Endothelial cell of umbilical vein (primary cell): ENCODE results near the gene PTPRO. TPM values are rescaled to one million over a fixed set of nuclear protein-coding genes. Genes with fewer than 3 reads are reported as not detected.

Experiments
- BruUV-seq: library from RNA; stranded (reverse); fragments of 400-500 nt; replicated peaks from 2 replicates; lab custom pipeline; 2021; lab: Mats Ljungman, UMichigan
- CTCF ChIA-PET: fragments of 300-600, 350-600 bp; sonication (Branson Sonifier 250); formaldehyde crosslinking; loops from one replicate; lab custom pipeline; 2021; ENCODE audit warnings: antibody characterized with exemption, inconsistent platforms; lab: Charles Lee
- POLR2A ChIA-PET: fragments of 300-600, 350-600 bp; sonication (Branson Sonifier 250); formaldehyde crosslinking; loops from one replicate; lab custom pipeline; 2021; ENCODE audit warnings: antibody characterized with exemption, inconsistent platforms; lab: Charles Lee
- DNase-seq: peaks from one replicate; pipeline ENCODE4 v3.0.0-alpha.2; 2011; ENCODE audit warnings: low read depth, low spot score
- FAIRE-seq: peaks from 2 replicates; lab custom pipeline; 2011; peaks lifted over from hg19 to GRCh38; lab: Jason Lieb, UNC
- H2AFZ ChIP-seq: 2 replicates; pipeline ENCODE4 v1.6.0; 2012; ENCODE audit warnings: low read depth, low read length, control low read depth, inconsistent platforms
- H3K27ac ChIP-seq: 2 replicates; pipeline ENCODE4 v1.5.1; 2011; ENCODE audit warnings: low read depth, mild to moderate bottlenecking, control low read depth, low read length, moderate library complexity; ENCODE audit not compliant: insufficient read depth
- H3K27me3 ChIP-seq, 2 experiments: 2 replicates each; pipeline versions ENCODE4 v1.6.0 to v1.6.1; 2011; ENCODE audit warnings: low read length in 2 of 2, mixed read lengths in 1 of 2; ENCODE audit not compliant: control insufficient read depth in 2 of 2, insufficient read depth in 2 of 2
- H3K36me3 ChIP-seq, 2 experiments: 2 replicates in 1 of 2; 3 replicates in 1 of 2; pipeline ENCODE4 v1.5.1; 2011; ENCODE audit warnings: low read length in 2 of 2, mild to moderate bottlenecking in 1 of 2, moderate library complexity in 1 of 2; ENCODE audit not compliant: control insufficient read depth in 2 of 2, insufficient read depth in 2 of 2; ENCODE audit errors: extremely low read depth in 1 of 2
- H3K4me1 ChIP-seq: 3 replicates; pipeline ENCODE4 v1.5.1; 2011; ENCODE audit warnings: mild to moderate bottlenecking, low read length; ENCODE audit not compliant: control insufficient read depth, insufficient read depth; ENCODE audit errors: extremely low read depth
- H3K4me2 ChIP-seq: 2 replicates; pipeline ENCODE4 v1.6.1; 2011; ENCODE audit warnings: low read length, control low read depth, mixed read lengths; ENCODE audit not compliant: insufficient read depth
- H3K4me3 ChIP-seq, 3 experiments: fragments of 200-600 bp in 1 of 3; sonication (generic), shearing (Covaris generic) in 1 of 3; replicated peaks in 1 of 3; 2 replicates each; pipeline ENCODE4 v1.5.1; 2011 to 2016; ENCODE audit warnings: control low read depth in 3 of 3, low read length in 3 of 3, mild to moderate bottlenecking in 2 of 3, inconsistent platforms in 1 of 3, low read depth in 1 of 3, moderate library complexity in 1 of 3; ENCODE audit not compliant: insufficient read depth in 1 of 3
- H3K79me2 ChIP-seq: 2 replicates; pipeline ENCODE4 v1.6.0; 2012; ENCODE audit warnings: low read length, inconsistent platforms; ENCODE audit not compliant: control insufficient read depth, insufficient read depth
- H3K9ac ChIP-seq: replicated peaks from 2 replicates; pipeline ENCODE3; 2011; ENCODE audit warnings: low read length, control low read depth; ENCODE audit not compliant: insufficient read depth; ENCODE audit errors: extremely low read depth
- H3K9me1 ChIP-seq: replicated peaks from 3 replicates; pipeline ENCODE4 v1.6.0; 2011; ENCODE audit warnings: mild to moderate bottlenecking, low read length; ENCODE audit not compliant: control insufficient read depth, insufficient read depth; ENCODE audit errors: extremely low read depth
- H3K9me3 ChIP-seq: replicated peaks from 2 replicates; pipeline ENCODE4 v1.5.1; 2012; ENCODE audit warnings: low read length, inconsistent platforms; ENCODE audit not compliant: control insufficient read depth, insufficient read depth
- H4K20me1 ChIP-seq: replicated peaks from 2 replicates; pipeline ENCODE3; 2011; ENCODE audit warnings: mild to moderate bottlenecking, low read length; ENCODE audit not compliant: control insufficient read depth, insufficient read depth; ENCODE audit errors: extremely low read depth
- CTCF ChIP-seq, 2 donors: IDR thresholded peaks; 1 replicate in 1 of 2; 2 replicates in 1 of 2; pipeline ENCODE4 v1.5.1; 2011; ENCODE audit warnings: low read length in 2 of 2, mild to moderate bottlenecking in 2 of 2, moderate library complexity in 2 of 2, control low read depth in 1 of 2, inconsistent platforms in 1 of 2, low read depth in 1 of 2; ENCODE audit not compliant: insufficient read depth in 1 of 2; ENCODE audit errors: extremely low read depth in 1 of 2
- EZH2 ChIP-seq: IDR thresholded peaks from 2 replicates; pipeline ENCODE4 v1.6.1; 2012; ENCODE audit warnings: borderline replicate concordance, low read depth, mild to moderate bottlenecking, moderate library complexity, low read length, inconsistent platforms; ENCODE audit not compliant: severe bottlenecking
- FOS ChIP-seq: IDR thresholded peaks from 2 replicates; pipeline ENCODE4 v1.6.1; 2011; ENCODE audit warnings: mild to moderate bottlenecking, low read length, moderate library complexity, borderline replicate concordance; ENCODE audit not compliant: insufficient read depth
- GATA2 ChIP-seq: IDR thresholded peaks from 2 replicates; pipeline ENCODE4 v1.7.0; 2011; ENCODE audit warnings: low read depth, mild to moderate bottlenecking, moderate library complexity, mixed read lengths, low read length; ENCODE audit not compliant: insufficient read length, insufficient read depth
- JUN ChIP-seq: IDR thresholded peaks from 2 replicates; pipeline ENCODE4 v1.6.1; 2011; ENCODE audit warnings: borderline replicate concordance, low read depth; ENCODE audit not compliant: insufficient read length, insufficient read depth
- MAX ChIP-seq: IDR thresholded peaks from 2 replicates; pipeline ENCODE4 v1.6.1; 2011; ENCODE audit not compliant: insufficient read depth, insufficient read length
- MYC ChIP-seq: IDR thresholded peaks from one replicate; pipeline ENCODE4 v1.6.1; 2011; ENCODE audit warnings: mild to moderate bottlenecking, low read depth, low read length
- POLR2A ChIP-seq: IDR thresholded peaks from 2 replicates; pipeline ENCODE4 v1.6.1; 2012; ENCODE audit warnings: low read depth, mild to moderate bottlenecking, control low read depth, low read length
- POLR2AphosphoS5 ChIP-seq: IDR thresholded peaks from 2 replicates; pipeline ENCODE4 v1.6.1; 2012; ENCODE audit warnings: low read depth, mild to moderate bottlenecking, control low read depth, low read length, moderate library complexity; ENCODE audit not compliant: insufficient read depth
- dilution Hi-C: fragments of 300-500 bp; cut with MboI; formaldehyde crosslinking; loops from one replicate; pipeline ENCODE4 v1.15.0; 2019; ENCODE audit warnings: low sequenced_read_pairs; ENCODE audit not compliant: extremely low pct_ligation_motif_present
- intact Hi-C: fragments of 100-400 bp; cut with micrococcal nuclease; formaldehyde crosslinking; loops from one replicate; pipeline ENCODE4 v1.10.0; 2022
- polyA plus RNA-seq, 4 experiments: library from polyadenylated mRNA; depleted of rRNA in 3 of 4; stranded (reverse) in 3 of 4; unstranded in 1 of 4; fragments of >200 nt; gene quantifications; 2 replicates each; pipeline versions ENCODE4 v1.2.1 to v1.2.3, GENCODE V29; 2011 to 2012; ENCODE audit warnings: missing spikeins in 1 of 4
- total RNA-seq: library from RNA; stranded (reverse); gene quantifications from 2 replicates; pipeline ENCODE4 v1.2.3, GENCODE V29; 2021

PTPRO gene
- total and polyA plus RNA-seq, 2 donors (not counting 3 experiments of a cell fraction or from before 2014, with no cell fraction given): not detected

- TF ChIP-seq CTCF (IDR thresholded peaks at IDR 0.05; ENCODE audit: extremely low read depth in 1 of 2, insufficient read depth in 1 of 2, low read depth in 1 of 2, low read length in 2 of 2) (no peak), MAX (no peak), POLR2A (no peak), EZH2 (no peak), MYC (no peak), FOS (no peak), GATA2 (no peak), POLR2AphosphoS5 (no peak), JUN (no peak)
- H3K9me1 ChIP-seq: no peaks in the 10 kb centered on the region
- H2AFZ ChIP-seq: no peak overlapping the region
- H4K20me1 ChIP-seq: no peaks in the 10 kb centered on the region
- CTCF ChIA-PET: interaction anchor here (1.1 kb wide), 1 partner anchor 16 kb away, joined by 3 read pairs; no protein-coding TSS in a partner anchor
- no peak overlapping the region for H3K4me2 ChIP-seq
- H3K9me3 ChIP-seq: no peaks in the 10 kb centered on the region
- dilution Hi-C loops: no loop called here
- POLR2A ChIA-PET: no interaction called here
- no peak overlapping the region for H3K27ac ChIP-seq
- H3K4me3 ChIP-seq: no peak overlapping the region
- H3K4me1 ChIP-seq: no peaks in the 10 kb centered on the region
- H3K9ac ChIP-seq: no peak overlapping the region
- FAIRE-seq (no peak), DNase-seq (no peak)
- intact Hi-C loops: no loop called here
- no TSS peak for BruUV-seq
- H3K36me3 ChIP-seq: no peaks in the 10 kb centered on the region
- H3K79me2 ChIP-seq: no peaks in the 10 kb centered on the region
- peaks cover 0 to 6% of the 10 kb centered on the region in 2 experiments for H3K27me3 ChIP-seq
These were observed 149.7 kb downstream of the PTPRO start for GRCh38 chr12:15472036-15472435.
